Hypothalamus (tissue), 51 donors: Measurements from ENCODE around the gene TECPR1.

Source experiments
- DNase-seq, 51 donors: peaks; one replicate each; lab custom pipeline; 2025; lab: John Stamatoyannopoulos, UW

The TECPR1 gene

DNA sequence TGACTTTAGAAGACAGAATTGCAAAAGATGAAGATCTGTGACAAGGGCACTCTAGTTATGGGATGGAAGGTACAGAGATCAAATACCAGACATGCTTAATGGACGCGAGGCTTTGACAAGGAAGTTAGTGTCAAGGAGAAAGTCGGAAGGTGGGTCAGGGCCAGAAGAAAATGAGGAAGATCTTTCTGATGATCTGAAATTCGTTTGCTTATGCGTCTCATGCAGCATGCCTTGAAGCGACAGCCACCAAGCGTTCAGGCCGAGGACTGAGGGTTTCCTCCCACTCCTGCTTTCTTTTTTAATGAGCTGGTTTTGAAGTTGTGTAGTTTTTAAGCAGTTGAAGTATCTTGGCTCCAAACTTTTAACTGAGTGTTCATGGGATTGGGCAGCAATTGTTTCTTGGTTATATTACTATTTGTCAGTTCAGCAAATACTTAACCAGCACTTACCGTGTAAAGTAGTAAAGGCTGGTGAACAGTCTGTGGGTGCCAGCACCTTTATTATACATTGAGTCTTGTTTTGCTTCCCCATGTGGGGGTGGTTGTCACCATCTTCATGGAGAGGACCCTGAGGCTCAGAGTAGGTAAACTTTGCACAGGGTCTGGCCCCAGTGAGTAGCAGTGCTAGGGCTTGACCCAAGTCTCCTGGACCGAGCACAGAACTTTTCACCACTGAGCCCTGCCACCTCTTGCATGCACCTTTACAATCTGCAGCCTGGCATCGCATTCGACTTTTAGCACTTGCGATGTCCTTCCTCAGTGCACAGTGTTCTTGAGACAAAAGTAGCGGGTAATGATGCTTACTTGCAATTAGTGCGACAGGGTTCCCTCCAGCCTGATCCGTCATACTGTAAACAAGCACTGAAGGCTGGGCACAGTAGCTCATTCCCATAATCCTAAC is 55.1 kb downstream of the TECPR1 start:
- DNase-seq, result no peak

- DNase-seq, result peak in 6 of 51 donors; percentile 18 to 31 (median 27)
These were observed 57.2 kb downstream of the TECPR1 start for GRCh38 chr7:98194672-98195457.

DNA sequence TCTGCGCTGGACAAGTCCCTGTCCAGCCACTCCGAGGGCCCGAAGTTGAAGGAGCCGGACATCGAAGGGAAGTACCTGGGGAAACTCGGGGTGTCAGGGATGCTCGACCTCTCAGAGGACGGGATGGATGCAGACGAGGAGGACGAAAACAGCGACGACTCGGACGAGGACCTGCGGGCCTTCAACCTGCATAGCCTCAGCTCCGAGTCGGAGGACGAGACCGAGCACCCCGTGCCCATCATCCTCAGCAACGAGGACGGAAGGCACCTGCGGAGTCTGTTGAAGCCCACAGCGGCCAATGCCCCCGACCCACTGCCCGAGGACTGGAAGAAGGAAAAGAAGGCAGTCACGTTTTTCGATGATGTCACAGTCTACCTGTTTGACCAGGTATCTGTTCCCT is 57.8 kb downstream of the TECPR1 start:
- DNase-seq, result no peak

GRCh38 chr7:98193474-98194180 is 58.4 kb downstream of the TECPR1 start:
- DNase-seq, result no peak

GRCh38 chr7:98192781-98193457 is 59.1 kb downstream of the TECPR1 start:
- no peak for DNase-seq

DNA sequence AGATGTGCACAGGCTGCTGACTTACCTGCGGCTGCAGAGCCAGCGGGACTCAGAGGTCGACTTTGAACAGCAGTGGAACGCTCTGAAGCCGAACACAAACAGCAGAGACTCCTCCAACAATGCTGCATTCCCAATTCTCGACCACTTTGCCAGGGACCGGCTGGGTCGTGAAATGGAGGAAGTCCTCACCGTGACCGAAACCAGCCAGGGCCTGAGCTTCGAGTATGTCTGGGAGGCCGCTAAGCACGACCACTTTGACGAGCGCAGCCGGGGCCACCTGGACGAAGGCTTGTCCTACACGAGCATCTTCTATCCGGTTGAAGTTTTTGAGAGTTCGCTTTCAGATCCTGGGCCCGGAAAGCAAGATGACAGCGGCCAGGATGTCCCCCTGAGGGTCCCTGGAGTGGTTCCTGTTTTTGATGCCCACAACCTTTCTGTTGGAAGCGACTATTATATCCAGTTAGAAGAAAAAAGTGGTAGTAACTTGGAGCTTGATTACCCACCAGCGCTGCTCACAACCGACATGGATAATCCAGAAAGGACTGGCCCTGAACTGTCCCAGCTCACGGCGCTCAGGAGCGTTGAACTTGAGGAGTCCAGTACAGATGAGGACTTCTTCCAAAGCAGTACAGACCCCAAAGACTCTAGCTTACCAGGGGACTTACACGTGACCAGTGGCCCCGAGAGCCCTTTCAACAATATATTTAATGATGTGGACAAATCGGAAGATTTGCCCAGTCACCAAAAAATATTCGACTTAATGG is 60.2 kb downstream of the TECPR1 start:
- no peak for DNase-seq

DNA sequence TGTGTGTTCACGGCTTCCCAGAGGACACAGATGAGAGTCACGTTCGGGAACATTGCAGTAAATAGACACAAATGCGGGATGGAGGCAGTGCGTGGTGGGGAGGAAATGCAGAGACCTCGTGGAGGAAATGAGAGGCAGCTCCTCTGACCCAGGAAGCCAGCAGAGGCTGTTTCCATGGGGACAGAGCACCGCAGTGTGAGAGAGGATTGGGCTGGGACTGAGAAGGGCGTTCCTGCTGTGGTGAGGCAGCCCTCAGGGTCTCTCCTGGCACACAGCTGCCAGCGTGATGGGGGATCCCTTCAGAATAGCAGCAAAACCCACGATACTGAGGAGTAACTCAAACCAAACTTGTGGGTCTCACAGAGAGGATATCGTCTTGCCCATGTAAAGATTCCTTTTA is 62.5 kb downstream of the TECPR1 start:
- DNase-seq, result no peak

DNA sequence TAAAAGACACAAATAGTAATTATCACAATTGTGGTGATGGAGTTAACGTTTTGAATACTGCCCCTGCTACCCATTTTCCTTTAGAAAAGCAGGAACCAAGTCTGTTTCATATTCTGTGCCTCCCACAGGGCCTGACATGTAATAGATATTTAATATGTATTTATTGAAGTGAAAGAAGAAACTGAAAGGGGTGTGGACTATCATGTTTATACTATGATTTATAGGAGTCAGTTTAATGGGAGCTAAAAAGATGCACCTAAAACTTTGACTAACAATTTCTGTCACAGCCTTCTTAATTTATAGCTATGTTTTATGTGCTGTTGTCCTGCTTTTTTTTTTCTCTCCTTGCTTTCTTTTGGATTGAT is 64.9 kb downstream of the TECPR1 start:
- no peak for DNase-seq

GRCh38 chr7:98186452-98187137 is 65.4 kb downstream of the TECPR1 start:
- DNase-seq, result no peak

DNA sequence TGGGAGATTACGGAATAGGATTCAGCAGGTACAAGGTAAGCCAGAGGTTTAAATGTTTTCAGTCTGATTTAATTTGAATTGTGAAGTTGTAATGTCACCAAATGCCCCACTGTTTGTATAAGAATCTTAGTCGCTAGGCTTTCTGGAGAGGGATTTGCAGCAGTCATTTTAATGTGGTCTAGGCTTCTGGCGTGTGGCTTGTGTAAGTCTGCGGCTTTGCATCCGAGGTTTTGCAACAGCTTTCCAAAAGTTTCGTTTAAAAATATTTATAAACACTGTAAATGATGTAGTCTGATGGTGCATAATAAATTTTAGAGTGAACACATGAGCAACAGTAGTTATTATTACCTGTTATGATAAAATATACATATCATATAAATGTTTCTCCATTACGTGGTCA is 66.9 kb downstream of the TECPR1 start:
- DNase-seq, result no peak

DNA sequence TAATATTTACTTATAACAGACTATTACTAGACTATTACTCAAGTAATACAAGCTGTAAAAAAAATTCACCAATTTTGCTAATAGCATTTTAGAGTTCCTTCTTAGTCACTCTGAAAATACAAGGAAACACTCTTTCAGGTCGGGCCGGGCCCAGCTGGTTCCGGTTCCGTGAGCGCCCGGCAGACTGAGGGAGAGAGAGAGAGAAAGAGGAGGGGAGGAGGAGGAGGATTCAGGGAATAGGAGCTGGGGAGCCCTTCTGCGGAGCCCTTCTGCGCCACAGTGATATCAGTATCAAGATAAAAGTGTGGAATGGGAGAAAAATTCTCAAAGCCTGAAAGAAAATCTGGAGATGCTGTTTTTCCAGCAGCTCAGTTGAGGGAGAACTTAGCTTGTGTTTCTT is 71.3 kb downstream of the TECPR1 start:
- DNase-seq, result no peak

DNA sequence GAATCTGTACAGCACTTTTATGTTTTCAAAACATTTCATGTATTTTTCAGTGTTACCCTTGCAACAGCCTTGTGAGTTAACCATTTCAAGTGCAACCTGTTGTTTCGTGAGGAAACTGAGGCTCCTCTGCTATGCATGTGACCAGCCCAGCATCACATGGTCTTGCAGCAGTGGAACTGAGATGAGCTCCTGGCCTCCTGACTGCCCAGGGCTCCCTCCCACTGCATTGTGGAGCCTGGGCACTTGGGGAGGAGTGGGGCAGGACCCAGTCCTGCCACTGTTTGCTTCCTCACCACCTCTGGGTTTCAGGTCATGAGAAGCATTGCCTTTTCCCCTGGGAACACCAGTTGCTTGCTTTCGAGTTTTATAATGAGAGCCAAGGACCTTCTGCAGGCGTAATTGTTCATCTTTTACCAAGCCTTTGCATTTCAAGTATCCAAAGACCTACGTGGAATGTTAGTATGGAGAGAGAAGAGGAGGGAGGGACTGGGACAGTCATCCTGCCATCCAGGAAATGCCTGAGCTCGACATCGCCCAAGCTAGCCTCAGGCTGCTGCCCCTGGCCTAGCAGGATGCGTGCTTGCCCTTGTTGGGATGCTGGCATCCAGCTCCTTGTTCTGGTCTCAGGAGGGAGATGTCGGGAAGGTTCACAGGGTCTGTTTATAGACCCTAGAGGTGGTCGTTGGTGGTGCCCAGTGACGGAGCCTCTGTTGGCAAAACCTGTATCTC is 73.1 kb downstream of the TECPR1 start:
- no peak for DNase-seq

GRCh38 chr7:98178321-98178720 is 73.7 kb downstream of the TECPR1 start:
- DNase-seq, result peak in 42 of 51 donors; percentile 18 to 89 (median 64)

GRCh38 chr7:98177553-98177952 is 74.5 kb downstream of the TECPR1 start:
- no peak for DNase-seq

- no peak for DNase-seq
These were observed 76.6 kb downstream of the TECPR1 start for GRCh38 chr7:98175260-98175940.

GRCh38 chr7:98174334-98175259 is 77.4 kb downstream of the TECPR1 start:
- peak in 27 of 51 donors; percentile 11 to 81 (median 34) for DNase-seq

DNA sequence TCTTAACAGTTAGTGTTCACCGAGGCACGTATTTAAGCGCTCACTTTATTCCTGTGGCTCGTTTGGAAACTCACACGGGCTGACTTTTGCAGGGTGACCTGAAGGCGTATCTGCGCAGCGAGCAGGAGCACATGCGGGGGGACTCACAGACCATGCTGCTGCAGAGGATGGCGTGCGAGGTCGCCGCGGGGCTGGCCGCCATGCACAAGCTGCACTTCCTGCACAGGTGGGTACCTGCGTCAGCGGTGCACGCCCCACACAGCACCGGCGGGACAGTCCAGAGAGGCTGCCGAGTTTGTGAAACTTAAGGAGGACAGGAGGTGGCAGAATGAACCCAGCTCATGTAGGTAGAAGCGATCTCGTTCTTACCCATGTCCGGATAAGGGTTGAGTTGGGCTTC is 80.6 kb downstream of the TECPR1 start:
- DNase-seq, result no peak
